NCI-H2107 (cell line): ENCODE results near the gene KLHL29.

Experiments
- DNase-seq: peaks from one replicate; lab custom pipeline; 2025; lab: John Stamatoyannopoulos, UW

The KLHL29 gene

GRCh38 chr2:23397478-23397877, 12.5 kb downstream of the KLHL29 start:
- no peak for DNase-seq

GRCh38 chr2:23399674-23400261, 14.8 kb downstream of the KLHL29 start:
- DNase-seq: no peak

- no peak for DNase-seq
Observed at GRCh38 chr2:23400703-23401102, 15.7 kb downstream of the KLHL29 start.

- no peak for DNase-seq
Observed at GRCh38 chr2:23401427-23402204, 16.6 kb downstream of the KLHL29 start.

- no peak for DNase-seq
Observed at GRCh38 chr2:23402205-23402740, 17.3 kb downstream of the KLHL29 start.

- no peak for DNase-seq
Observed at GRCh38 chr2:23404426-23404825, 19.4 kb downstream of the KLHL29 start.

GRCh38 chr2:23409248-23409647, 24.3 kb downstream of the KLHL29 start:
- no peak for DNase-seq

GRCh38 chr2:23410596-23410995, 25.6 kb downstream of the KLHL29 start:
- DNase-seq: no peak

GRCh38 chr2:23411752-23412431, 26.9 kb downstream of the KLHL29 start:
- DNase-seq: no peak

- DNase-seq: no peak
Observed at GRCh38 chr2:23412556-23413155, 27.7 kb downstream of the KLHL29 start.

GRCh38 chr2:23413641-23414040, 28.7 kb downstream of the KLHL29 start:
- no peak for DNase-seq

- DNase-seq: no peak
Observed at GRCh38 chr2:23414106-23414505, 29.1 kb downstream of the KLHL29 start.

GRCh38 chr2:23414871-23415270, 29.9 kb downstream of the KLHL29 start:
- no peak for DNase-seq

- no peak for DNase-seq
Observed at GRCh38 chr2:23417310-23417709, 32.3 kb downstream of the KLHL29 start.

GRCh38 chr2:23418056-23418455, 33.1 kb downstream of the KLHL29 start:
- DNase-seq: no peak

GRCh38 chr2:23418461-23418911, 33.5 kb downstream of the KLHL29 start:
- no peak for DNase-seq

- DNase-seq: no peak
Observed at GRCh38 chr2:23419171-23420090, 34.5 kb downstream of the KLHL29 start.

- DNase-seq: no peak
Observed at GRCh38 chr2:23420091-23420839, 35.3 kb downstream of the KLHL29 start.

- DNase-seq: no peak
Observed at GRCh38 chr2:23420840-23421476, 36.0 kb downstream of the KLHL29 start.
